Endothelial cell of umbilical vein (primary cell): ENCODE data around the gene TBPL1. TPM values are rescaled to one million over a fixed set of nuclear protein-coding genes. Genes with fewer than 3 reads are reported as not detected.
"Not testable (repeated sequence)": the region's sequence is repeated elsewhere in the genome, so short reads cannot be mapped to it uniquely, and the experiment has no call there.

Experiments
- BruUV-seq: library from RNA; stranded (reverse); fragments of 400-500 nt; replicated peaks from 2 replicates; lab custom pipeline; 2021; lab: Mats Ljungman, UMichigan
- CTCF ChIA-PET: fragments of 300-600, 350-600 bp; sonication (Branson Sonifier 250); formaldehyde crosslinking; loops from one replicate; lab custom pipeline; 2021; ENCODE audit warnings: antibody characterized with exemption, inconsistent platforms; lab: Charles Lee
- POLR2A ChIA-PET: fragments of 300-600, 350-600 bp; sonication (Branson Sonifier 250); formaldehyde crosslinking; loops from one replicate; lab custom pipeline; 2021; ENCODE audit warnings: antibody characterized with exemption, inconsistent platforms; lab: Charles Lee
- DNase-seq: peaks from one replicate; pipeline ENCODE4 v3.0.0-alpha.2; 2011; ENCODE audit warnings: low read depth, low spot score
- FAIRE-seq: peaks from 2 replicates; lab custom pipeline; 2011; peaks lifted over from hg19 to GRCh38; lab: Jason Lieb, UNC
- H2AFZ ChIP-seq: 2 replicates; pipeline ENCODE4 v1.6.0; 2012; ENCODE audit warnings: low read depth, low read length, control low read depth, inconsistent platforms
- H3K27ac ChIP-seq: 2 replicates; pipeline ENCODE4 v1.5.1; 2011; ENCODE audit warnings: low read depth, mild to moderate bottlenecking, control low read depth, low read length, moderate library complexity; ENCODE audit not compliant: insufficient read depth
- H3K27me3 ChIP-seq, 2 experiments: 2 replicates each; pipeline versions ENCODE4 v1.6.0 to v1.6.1; 2011; ENCODE audit warnings: low read length in 2 of 2, mixed read lengths in 1 of 2; ENCODE audit not compliant: control insufficient read depth in 2 of 2, insufficient read depth in 2 of 2
- H3K36me3 ChIP-seq, 2 experiments: 2 replicates in 1 of 2; 3 replicates in 1 of 2; pipeline ENCODE4 v1.5.1; 2011; ENCODE audit warnings: low read length in 2 of 2, mild to moderate bottlenecking in 1 of 2, moderate library complexity in 1 of 2; ENCODE audit not compliant: control insufficient read depth in 2 of 2, insufficient read depth in 2 of 2; ENCODE audit errors: extremely low read depth in 1 of 2
- H3K4me1 ChIP-seq: 3 replicates; pipeline ENCODE4 v1.5.1; 2011; ENCODE audit warnings: mild to moderate bottlenecking, low read length; ENCODE audit not compliant: control insufficient read depth, insufficient read depth; ENCODE audit errors: extremely low read depth
- H3K4me2 ChIP-seq: 2 replicates; pipeline ENCODE4 v1.6.1; 2011; ENCODE audit warnings: low read length, control low read depth, mixed read lengths; ENCODE audit not compliant: insufficient read depth
- H3K4me3 ChIP-seq, 3 experiments: fragments of 200-600 bp in 1 of 3; sonication (generic), shearing (Covaris generic) in 1 of 3; replicated peaks in 1 of 3; 2 replicates each; pipeline ENCODE4 v1.5.1; 2011 to 2016; ENCODE audit warnings: control low read depth in 3 of 3, low read length in 3 of 3, mild to moderate bottlenecking in 2 of 3, inconsistent platforms in 1 of 3, low read depth in 1 of 3, moderate library complexity in 1 of 3; ENCODE audit not compliant: insufficient read depth in 1 of 3
- H3K79me2 ChIP-seq: 2 replicates; pipeline ENCODE4 v1.6.0; 2012; ENCODE audit warnings: low read length, inconsistent platforms; ENCODE audit not compliant: control insufficient read depth, insufficient read depth
- H3K9ac ChIP-seq: replicated peaks from 2 replicates; pipeline ENCODE3; 2011; ENCODE audit warnings: low read length, control low read depth; ENCODE audit not compliant: insufficient read depth; ENCODE audit errors: extremely low read depth
- H3K9me1 ChIP-seq: replicated peaks from 3 replicates; pipeline ENCODE4 v1.6.0; 2011; ENCODE audit warnings: mild to moderate bottlenecking, low read length; ENCODE audit not compliant: control insufficient read depth, insufficient read depth; ENCODE audit errors: extremely low read depth
- H3K9me3 ChIP-seq: replicated peaks from 2 replicates; pipeline ENCODE4 v1.5.1; 2012; ENCODE audit warnings: low read length, inconsistent platforms; ENCODE audit not compliant: control insufficient read depth, insufficient read depth
- H4K20me1 ChIP-seq: replicated peaks from 2 replicates; pipeline ENCODE3; 2011; ENCODE audit warnings: mild to moderate bottlenecking, low read length; ENCODE audit not compliant: control insufficient read depth, insufficient read depth; ENCODE audit errors: extremely low read depth
- CTCF ChIP-seq, 2 donors: IDR thresholded peaks; 1 replicate in 1 of 2; 2 replicates in 1 of 2; pipeline ENCODE4 v1.5.1; 2011; ENCODE audit warnings: low read length in 2 of 2, mild to moderate bottlenecking in 2 of 2, moderate library complexity in 2 of 2, control low read depth in 1 of 2, inconsistent platforms in 1 of 2, low read depth in 1 of 2; ENCODE audit not compliant: insufficient read depth in 1 of 2; ENCODE audit errors: extremely low read depth in 1 of 2
- EZH2 ChIP-seq: IDR thresholded peaks from 2 replicates; pipeline ENCODE4 v1.6.1; 2012; ENCODE audit warnings: borderline replicate concordance, low read depth, mild to moderate bottlenecking, moderate library complexity, low read length, inconsistent platforms; ENCODE audit not compliant: severe bottlenecking
- FOS ChIP-seq: IDR thresholded peaks from 2 replicates; pipeline ENCODE4 v1.6.1; 2011; ENCODE audit warnings: mild to moderate bottlenecking, low read length, moderate library complexity, borderline replicate concordance; ENCODE audit not compliant: insufficient read depth
- GATA2 ChIP-seq: IDR thresholded peaks from 2 replicates; pipeline ENCODE4 v1.7.0; 2011; ENCODE audit warnings: low read depth, mild to moderate bottlenecking, moderate library complexity, mixed read lengths, low read length; ENCODE audit not compliant: insufficient read length, insufficient read depth
- JUN ChIP-seq: IDR thresholded peaks from 2 replicates; pipeline ENCODE4 v1.6.1; 2011; ENCODE audit warnings: borderline replicate concordance, low read depth; ENCODE audit not compliant: insufficient read length, insufficient read depth
- MAX ChIP-seq: IDR thresholded peaks from 2 replicates; pipeline ENCODE4 v1.6.1; 2011; ENCODE audit not compliant: insufficient read depth, insufficient read length
- MYC ChIP-seq: IDR thresholded peaks from one replicate; pipeline ENCODE4 v1.6.1; 2011; ENCODE audit warnings: mild to moderate bottlenecking, low read depth, low read length
- POLR2A ChIP-seq: IDR thresholded peaks from 2 replicates; pipeline ENCODE4 v1.6.1; 2012; ENCODE audit warnings: low read depth, mild to moderate bottlenecking, control low read depth, low read length
- POLR2AphosphoS5 ChIP-seq: IDR thresholded peaks from 2 replicates; pipeline ENCODE4 v1.6.1; 2012; ENCODE audit warnings: low read depth, mild to moderate bottlenecking, control low read depth, low read length, moderate library complexity; ENCODE audit not compliant: insufficient read depth
- dilution Hi-C: fragments of 300-500 bp; cut with MboI; formaldehyde crosslinking; loops from one replicate; pipeline ENCODE4 v1.15.0; 2019; ENCODE audit warnings: low sequenced_read_pairs; ENCODE audit not compliant: extremely low pct_ligation_motif_present
- intact Hi-C: fragments of 100-400 bp; cut with micrococcal nuclease; formaldehyde crosslinking; loops from one replicate; pipeline ENCODE4 v1.10.0; 2022
- polyA plus RNA-seq, 4 experiments: library from polyadenylated mRNA; depleted of rRNA in 3 of 4; stranded (reverse) in 3 of 4; unstranded in 1 of 4; fragments of >200 nt; gene quantifications; 2 replicates each; pipeline versions ENCODE4 v1.2.1 to v1.2.3, GENCODE V29; 2011 to 2012; ENCODE audit warnings: missing spikeins in 1 of 4
- total RNA-seq: library from RNA; stranded (reverse); gene quantifications from 2 replicates; pipeline ENCODE4 v1.2.3, GENCODE V29; 2021

TBPL1 gene
- total and polyA plus RNA-seq, 2 donors (not counting 3 experiments of a cell fraction or from before 2014, with no cell fraction given): 19.6 to 31.2 TPM

GRCh38 chr6:133967347-133967746 lies 14.3 kb downstream of the TBPL1 start:
- H3K4me3 ChIP-seq: no peak overlapping the region
- dilution Hi-C loops: no loop called here
- no peak for DNase-seq
- peaks cover 43% of the 10 kb centered on the region for H3K79me2 ChIP-seq
- no peak for TF ChIP-seq EZH2
- no peak for TF ChIP-seq JUN
- no peak for TF ChIP-seq CTCF (IDR thresholded peaks at IDR 0.05; ENCODE audit: extremely low read depth in 1 of 2, insufficient read depth in 1 of 2, low read depth in 1 of 2, low read length in 2 of 2)
- no peak for TF ChIP-seq POLR2AphosphoS5
- no peak for TF ChIP-seq MAX
- TF ChIP-seq POLR2A: no peak
- no peak for TF ChIP-seq FOS
- TF ChIP-seq MYC: no peak
- no peak for TF ChIP-seq GATA2
- H3K9ac ChIP-seq: no peak overlapping the region
- no peaks in the 10 kb centered on the region for H4K20me1 ChIP-seq
- FAIRE-seq: no peak
- no TSS peak for BruUV-seq
- H3K4me1 ChIP-seq: peaks cover 6% of the 10 kb centered on the region
- H3K27me3 ChIP-seq: no peaks in the 10 kb centered on the region
- H3K4me2 ChIP-seq: no peak overlapping the region
- H3K27ac ChIP-seq: no peak overlapping the region
- no peak overlapping the region for H2AFZ ChIP-seq
- H3K36me3 ChIP-seq: no peaks in the 10 kb centered on the region
- H3K9me3 ChIP-seq: no peaks in the 10 kb centered on the region
- H3K9me1 ChIP-seq: no peaks in the 10 kb centered on the region
- POLR2A ChIA-PET: no interaction called here
- intact Hi-C loops: no loop called here
- CTCF ChIA-PET: interaction anchor here (1.0 to 3.8 kb wide), 4 partner anchors 44 to 130 kb away, joined by 3 to 17 read pairs (median 6); no protein-coding TSS in a partner anchor

GRCh38 chr6:133967835-133968234 lies 14.8 kb downstream of the TBPL1 start:
- H3K79me2 ChIP-seq: peaks cover 40% of the 10 kb centered on the region
- H3K36me3 ChIP-seq, intact Hi-C loops, H3K9me3 ChIP-seq, BruUV-seq, H4K20me1 ChIP-seq, H3K9ac ChIP-seq, H3K27me3 ChIP-seq, H3K9me1 ChIP-seq, H3K4me1 ChIP-seq, H2AFZ ChIP-seq, dilution Hi-C loops, H3K27ac ChIP-seq, DNase-seq, POLR2A ChIA-PET, FAIRE-seq, H3K4me3 ChIP-seq, H3K4me2 ChIP-seq: not testable (repeated sequence)
- CTCF ChIA-PET: interaction anchor here (0.8 to 1.2 kb wide), 4 partner anchors 10 to 129 kb away, joined by 3 to 5 read pairs (median 3); no protein-coding TSS in a partner anchor
